SKM-1 (cell line): Measurements from ENCODE around the gene QSOX1.
"Not testable (repeated sequence)": the region's sequence is repeated elsewhere in the genome, so short reads cannot be mapped to it uniquely, and the experiment has no call there.

ENCODE experiments used
- DNase-seq: peaks from one replicate; lab custom pipeline; 2025; ENCODE audit not compliant: unreplicated experiment; lab: John Stamatoyannopoulos, UW

Gene QSOX1

GRCh38 chr1:180186831-180187230, 32.2 kb downstream of the QSOX1 start:
- no peak for DNase-seq

DNA sequence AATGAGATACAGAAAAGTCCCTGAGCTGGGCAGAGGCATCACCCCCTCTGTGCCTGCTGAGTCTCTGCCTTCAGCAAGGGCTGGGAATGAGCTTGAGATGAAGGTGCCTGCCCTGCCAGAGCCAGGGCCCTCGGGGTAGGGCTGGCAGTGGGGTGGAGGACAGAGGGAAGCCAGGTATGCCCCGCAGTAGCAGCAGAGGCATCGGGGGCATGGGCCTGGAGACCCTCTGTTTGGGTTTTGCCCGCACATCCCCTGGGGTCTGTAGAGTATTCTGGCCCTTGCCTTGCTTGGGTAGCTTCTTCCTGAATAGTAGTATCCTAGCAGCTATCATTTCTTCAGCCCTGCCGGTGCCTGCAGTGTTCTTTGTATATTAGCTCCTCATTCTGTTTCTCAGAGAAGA, 33.0 kb downstream of the QSOX1 start:
- no peak for DNase-seq

- DNase-seq: no peak
Observed at GRCh38 chr1:180188091-180188506, 33.4 kb downstream of the QSOX1 start.

DNA sequence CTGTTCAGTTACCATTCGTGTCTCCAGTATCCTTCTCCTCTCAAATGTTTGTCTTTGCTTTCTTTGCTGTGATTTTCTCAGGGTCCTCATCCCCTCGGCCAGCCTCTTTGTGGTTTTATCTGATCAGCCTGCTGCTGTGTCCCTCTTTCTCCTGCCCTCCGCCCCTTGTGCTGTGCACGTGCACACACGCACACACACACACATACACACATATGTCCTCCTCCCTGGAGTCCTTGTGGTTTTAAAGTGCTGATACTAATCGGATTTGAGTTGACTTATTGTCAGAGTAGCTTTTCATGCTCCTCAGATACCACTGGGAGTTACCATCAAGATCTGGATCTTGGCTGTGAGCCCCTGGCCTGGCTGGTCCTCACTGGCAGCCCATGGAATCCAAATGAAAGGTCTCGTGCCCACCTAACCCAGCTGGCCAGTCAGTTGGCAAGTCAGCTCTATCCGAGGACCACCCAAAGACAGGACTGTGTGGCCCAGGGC, 34.1 kb downstream of the QSOX1 start:
- DNase-seq: no peak

GRCh38 chr1:180190091-180190490, 35.4 kb downstream of the QSOX1 start:
- DNase-seq: no peak

DNA sequence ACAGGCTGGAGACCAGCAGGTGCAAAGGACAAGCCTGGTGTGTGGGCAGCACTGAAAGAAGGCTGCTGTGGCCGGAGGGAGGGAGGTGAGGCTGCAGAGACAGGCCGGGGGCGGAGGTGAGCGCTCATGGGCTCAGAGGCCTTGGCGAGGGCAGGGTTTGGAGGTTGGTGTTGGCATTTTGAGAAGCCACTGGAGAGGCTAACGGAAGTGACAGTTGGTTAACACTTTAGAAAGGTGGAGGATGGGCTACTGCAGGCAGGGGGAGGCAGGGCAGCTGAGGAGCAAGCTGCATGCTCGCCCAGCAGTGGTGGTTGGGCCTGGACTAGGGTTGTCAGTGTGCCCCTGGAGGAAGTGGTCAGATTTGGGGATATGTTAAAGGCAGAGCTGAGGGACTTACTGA, 37.5 kb downstream of the QSOX1 start:
- DNase-seq: no peak

GRCh38 chr1:180193141-180194047, 38.7 kb downstream of the QSOX1 start:
- DNase-seq: no peak

- DNase-seq: no peak
Observed at GRCh38 chr1:180194048-180194425, 39.4 kb downstream of the QSOX1 start.

DNA sequence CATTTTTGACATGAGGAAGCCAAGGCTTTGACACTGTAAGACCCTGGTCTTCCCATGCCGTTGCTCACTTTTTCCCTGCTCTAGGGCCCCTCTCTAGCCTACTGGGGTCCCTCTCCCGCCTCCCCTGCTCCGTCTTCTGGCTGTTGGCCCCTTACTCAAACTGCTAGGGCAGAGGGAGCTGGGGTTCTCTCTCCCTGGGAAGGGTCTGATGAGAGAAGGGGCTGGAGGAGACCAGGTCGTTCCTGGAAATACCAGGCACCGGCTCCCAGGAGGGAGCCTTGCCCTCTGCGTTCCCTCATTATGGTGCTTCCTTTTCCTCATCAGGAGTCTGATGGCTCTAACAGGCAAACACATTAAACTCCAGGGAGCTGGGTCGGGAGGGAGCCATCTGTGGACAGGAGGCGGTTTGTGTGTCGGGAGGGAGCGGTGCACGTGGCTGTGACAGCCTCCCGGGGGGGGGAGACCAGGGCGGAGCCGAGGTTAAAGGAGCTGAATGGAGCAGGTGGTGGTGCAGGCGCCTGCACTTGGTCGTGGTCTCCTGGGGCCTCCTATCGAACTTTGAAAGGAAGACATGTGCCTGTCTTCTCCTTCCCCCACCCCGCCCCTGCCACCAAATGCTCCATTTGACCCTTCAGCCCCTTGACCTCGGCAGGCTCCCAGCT, 40.0 kb downstream of the QSOX1 start:
- no peak for DNase-seq

- DNase-seq: no peak
Observed at GRCh38 chr1:180195401-180195800, 40.7 kb downstream of the QSOX1 start.

GRCh38 chr1:180195916-180196315, 41.2 kb downstream of the QSOX1 start:
- DNase-seq: no peak

GRCh38 chr1:180196436-180197003, 41.9 kb downstream of the QSOX1 start:
- no peak for DNase-seq

DNA sequence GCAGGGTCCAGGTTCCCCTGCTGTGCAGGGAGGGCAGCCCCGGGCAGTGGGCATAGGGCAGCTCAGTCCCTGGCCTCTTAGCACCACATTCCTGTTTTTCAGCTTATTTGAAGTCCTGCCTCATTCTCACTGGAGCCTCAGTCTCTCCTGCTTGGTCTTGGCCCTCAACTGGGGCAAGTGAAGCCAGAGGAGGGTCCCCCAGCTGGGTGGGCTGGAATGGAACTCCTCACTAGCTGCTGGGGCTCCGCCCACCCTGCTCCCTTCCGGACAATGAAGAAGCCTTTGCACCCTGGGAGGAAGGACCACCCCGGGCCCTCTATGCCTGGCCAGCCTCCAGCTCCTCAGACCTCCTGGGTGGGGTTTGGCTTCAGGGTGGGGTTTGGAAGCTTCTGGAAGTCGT, 42.6 kb downstream of the QSOX1 start:
- no peak for DNase-seq

- no peak for DNase-seq
Observed at GRCh38 chr1:180198196-180198595, 43.5 kb downstream of the QSOX1 start.

GRCh38 chr1:180198611-180199010, 43.9 kb downstream of the QSOX1 start:
- DNase-seq: no peak

DNA sequence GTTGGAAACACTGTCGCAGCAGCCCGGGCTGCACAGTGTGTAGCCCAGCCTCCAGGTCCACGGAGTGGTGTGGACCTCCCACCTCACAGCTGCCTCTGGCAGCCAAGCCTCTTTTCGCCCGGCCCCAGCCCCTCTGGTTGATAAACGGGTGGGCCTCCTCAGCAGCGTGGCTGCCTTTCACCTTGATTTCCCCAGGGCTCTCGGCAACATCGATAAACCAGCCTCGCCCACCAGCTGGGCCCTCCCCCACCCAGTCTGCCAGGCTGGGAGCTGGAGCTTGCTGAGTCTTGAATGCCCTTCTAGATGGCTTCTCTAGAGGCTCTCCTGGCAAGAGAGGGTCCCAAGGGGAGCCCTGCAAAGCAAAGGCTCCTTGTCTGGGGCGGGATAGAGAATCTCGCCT, 44.3 kb downstream of the QSOX1 start:
- no peak for DNase-seq

- no peak for DNase-seq
Observed at GRCh38 chr1:180201451-180202200, 47.0 kb downstream of the QSOX1 start.

DNA sequence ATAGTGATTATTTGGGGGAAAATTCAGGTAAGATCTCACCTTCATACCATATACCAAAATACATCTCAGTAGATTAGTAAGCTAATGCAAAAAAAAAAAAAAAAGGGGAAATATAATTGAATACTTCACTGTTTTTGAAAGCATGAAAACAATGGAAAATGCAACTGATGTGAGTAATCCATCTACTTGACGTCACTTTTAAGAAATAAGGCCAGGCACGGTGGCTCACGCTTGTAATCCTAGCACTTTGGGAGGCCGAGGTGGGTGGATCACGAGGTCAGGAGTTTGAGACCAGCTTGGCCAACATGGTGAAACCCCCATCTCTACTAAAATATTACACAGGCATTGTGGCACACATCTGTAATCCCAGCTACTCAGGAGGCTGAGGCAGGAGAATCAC, 47.9 kb downstream of the QSOX1 start:
- not testable (repeated sequence) for DNase-seq

- DNase-seq: no peak
Observed at GRCh38 chr1:180204231-180204630, 49.6 kb downstream of the QSOX1 start.

- no peak for DNase-seq
Observed at GRCh38 chr1:180206581-180206980, 51.9 kb downstream of the QSOX1 start.

GRCh38 chr1:180208264-180208663, 53.6 kb downstream of the QSOX1 start:
- DNase-seq: peak; percentile 77
